ENCODE results near the gene SERHL2.

SERHL2 gene

GRCh38 chr22:42614312-42615091 lies 60.7 kb downstream of the SERHL2 start, which contains the start of gene POLDIP3:
Gene POLDIP3 (minus strand): TSS chr22:42614883. CDS start chr22:42614857, 26 bp downstream.
- TF ChIP-seq CTCF (IDR thresholded peaks at IDR 0.05) = 0 out of 2 replicates have a peak, but pooled peaks have one; percentile 30

GRCh38 chr22:42615092-42615859 lies 61.5 kb downstream of the SERHL2 start:
- TF ChIP-seq CTCF (IDR thresholded peaks at IDR 0.05) = no peak

- TF ChIP-seq CTCF (IDR thresholded peaks at IDR 0.05) = no peak
Observed at GRCh38 chr22:42617155-42617983, 63.6 kb downstream of the SERHL2 start.

- no peak for TF ChIP-seq CTCF (IDR thresholded peaks at IDR 0.05)
Observed at GRCh38 chr22:42619261-42620063, 65.7 kb downstream of the SERHL2 start.

- no peak for TF ChIP-seq CTCF (IDR thresholded peaks at IDR 0.05)
Observed at GRCh38 chr22:42620084-42620483, 66.3 kb downstream of the SERHL2 start.

- peak; percentile 98 for TF ChIP-seq CTCF (IDR thresholded peaks at IDR 0.05)
Observed at GRCh38 chr22:42621505-42622002, 67.8 kb downstream of the SERHL2 start.
